IMR-90 (cell line): ENCODE data around the gene ZNF467. TPM values are rescaled to one million over a fixed set of nuclear protein-coding genes. Genes with fewer than 3 reads are reported as not detected.

Source experiments
- ATAC-seq: fragments of 200-7000 bp; cut with Tn5 transposase; 2 replicates; pipeline ENCODE4 v1.9.1; 2020; ENCODE audit warnings: low read depth, mild to moderate bottlenecking, moderate library complexity
- BruUV-seq: library from RNA; stranded (reverse); fragments of 400-500 nt; replicated peaks from 2 replicates; lab custom pipeline; 2021; lab: Mats Ljungman, UMichigan
- CTCF ChIA-PET: fragments of 300-600 bp; formaldehyde crosslinking; extraction: SDS; loops from one replicate; lab custom pipeline; 2021; ENCODE audit warnings: antibody characterized with exemption; lab: Yijun Ruan, JAX
- POLR2A ChIA-PET: fragments of 300-600 bp; sonication (Branson Sonifier 250); formaldehyde crosslinking; loops from one replicate; lab custom pipeline; 2022; ENCODE audit warnings: antibody characterized with exemption; ENCODE audit not compliant: unreplicated experiment; lab: Charles Lee
- DNase-seq: peaks from one replicate; pipeline ENCODE4 v3.0.0; 2013
- H2AFZ ChIP-seq: replicated peaks from 2 replicates; pipeline ENCODE3; 2013; ENCODE audit warnings: low read length, mild to moderate bottlenecking; ENCODE audit not compliant: poor library complexity
- H2AK5ac ChIP-seq: 2 replicates; pipeline ENCODE4 v1.6.1; 2013; ENCODE audit warnings: low read depth, low read length, inconsistent platforms
- H2AK9ac ChIP-seq: replicated peaks from 2 replicates; pipeline ENCODE3; 2013; ENCODE audit warnings: mild to moderate bottlenecking, low read depth, low read length, moderate library complexity; ENCODE audit not compliant: poor library complexity
- H2BK120ac ChIP-seq: 2 replicates; pipeline ENCODE4 v1.6.1; 2013; ENCODE audit warnings: low read depth, low read length, inconsistent platforms
- H2BK15ac ChIP-seq: 3 replicates; pipeline ENCODE4 v1.6.1; 2013; ENCODE audit warnings: low read depth, low read length, inconsistent platforms
- H2BK20ac ChIP-seq: 2 replicates; pipeline ENCODE4 v1.6.1; 2013; ENCODE audit warnings: low read depth, mild to moderate bottlenecking, inconsistent platforms, low read length, moderate library complexity
- H2BK5ac ChIP-seq: 2 replicates; pipeline ENCODE4 v1.6.1; 2013; ENCODE audit warnings: mild to moderate bottlenecking, low read depth, low read length, inconsistent platforms; ENCODE audit not compliant: poor library complexity, severe bottlenecking
- H3K14ac ChIP-seq: replicated peaks from 2 replicates; pipeline ENCODE4 v1.6.1; 2013; ENCODE audit warnings: low read depth, low read length, inconsistent platforms
- H3K18ac ChIP-seq: 2 replicates; pipeline ENCODE4 v1.6.1; 2013; ENCODE audit warnings: low read depth, low read length, control low read depth
- H3K23ac ChIP-seq: 2 replicates; pipeline ENCODE4 v1.6.1; 2013; ENCODE audit warnings: low read depth, low read length, inconsistent platforms
- H3K27ac ChIP-seq: 2 replicates; pipeline ENCODE4 v1.5.1; 2013; ENCODE audit warnings: mild to moderate bottlenecking, control low read depth, low read length; ENCODE audit not compliant: insufficient read depth
- H3K27me3 ChIP-seq: 2 replicates; pipeline ENCODE4 v1.6.1; 2013; ENCODE audit warnings: low read length; ENCODE audit not compliant: control insufficient read depth, insufficient read depth
- H3K36me3 ChIP-seq: 2 replicates; pipeline ENCODE4 v1.6.1; 2013; ENCODE audit warnings: low read length, mixed read lengths; ENCODE audit not compliant: control insufficient read depth, insufficient read depth
- H3K4ac ChIP-seq: 2 replicates; pipeline ENCODE4 v1.6.1; 2013; ENCODE audit warnings: low read depth, low read length, inconsistent platforms
- H3K4me1 ChIP-seq: 2 replicates; pipeline ENCODE4 v1.6.1; 2013; ENCODE audit warnings: low read length, mixed read lengths; ENCODE audit not compliant: control insufficient read depth, insufficient read depth
- H3K4me2 ChIP-seq: 2 replicates; pipeline ENCODE4 v1.6.1; 2013; ENCODE audit warnings: low read depth, mild to moderate bottlenecking, control low read depth, low read length, moderate library complexity
- H3K4me3 ChIP-seq: 2 replicates; pipeline ENCODE4 v1.5.1; 2013; ENCODE audit warnings: low read depth, mild to moderate bottlenecking, control low read depth, low read length, moderate library complexity; ENCODE audit not compliant: insufficient read depth
- H3K56ac ChIP-seq: 2 replicates; pipeline ENCODE4 v1.6.1; 2013; ENCODE audit warnings: low read length, inconsistent platforms; ENCODE audit not compliant: insufficient read depth; ENCODE audit errors: extremely low read depth
- H3K79me1 ChIP-seq, 2 experiments: 2 replicates each; pipeline ENCODE4 v1.6.1; 2013; ENCODE audit warnings: low read length in 2 of 2, inconsistent platforms in 1 of 2, low read depth in 1 of 2
- H3K9ac ChIP-seq: 2 replicates; pipeline ENCODE4 v1.6.1; 2013; ENCODE audit warnings: low read depth, low read length, control low read depth
- H3K9me1 ChIP-seq: 2 replicates; pipeline ENCODE4 v1.6.1; 2013; ENCODE audit warnings: low read length, inconsistent platforms; ENCODE audit not compliant: insufficient read depth
- H3K9me3 ChIP-seq: 2 replicates; pipeline ENCODE4 v1.6.1; 2013; ENCODE audit warnings: low read length; ENCODE audit not compliant: control insufficient read depth, insufficient read depth
- H4K20me1 ChIP-seq: 2 replicates; pipeline ENCODE4 v1.6.1; 2013; ENCODE audit warnings: low read length, inconsistent platforms; ENCODE audit not compliant: insufficient read depth
- H4K5ac ChIP-seq: 2 replicates; pipeline ENCODE4 v1.6.1; 2013; ENCODE audit warnings: mild to moderate bottlenecking, low read depth, low read length, control low read depth
- H4K8ac ChIP-seq, 2 experiments: 2 replicates each; pipeline ENCODE4 v1.6.1; 2013; ENCODE audit warnings: low read depth in 2 of 2, low read length in 2 of 2, control low read depth in 1 of 2, inconsistent platforms in 1 of 2
- H4K91ac ChIP-seq: 2 replicates; pipeline ENCODE4 v1.6.1; 2013; ENCODE audit warnings: low read depth, low read length, inconsistent platforms; ENCODE audit not compliant: insufficient read depth
- CEBPB ChIP-seq: IDR thresholded peaks from 2 replicates; pipeline ENCODE4 v1.6.1; 2012; ENCODE audit warnings: low read depth, low read length, improper control_type of control experiment
- FOS ChIP-seq: fragments of 150-350 bp; IDR thresholded peaks from 2 replicates; pipeline ENCODE4 v1.6.1; 2016; ENCODE audit warnings: low read depth, low read length
- MAFK ChIP-seq: IDR thresholded peaks from 2 replicates; pipeline ENCODE4 v1.6.1; 2012; ENCODE audit warnings: low read depth, low read length, improper control_type of control experiment
- MAZ ChIP-seq: IDR thresholded peaks from 2 replicates; pipeline ENCODE4 v1.6.1; 2012; ENCODE audit warnings: low read depth, mild to moderate bottlenecking, low read length, improper control_type of control experiment, moderate library complexity, borderline replicate concordance
- NFE2L2 ChIP-seq: fragments of 150-350 bp; IDR thresholded peaks from 2 replicates; pipeline ENCODE4 v1.6.1; 2016; ENCODE audit warnings: low read depth, mild to moderate bottlenecking, low read length
- POLR2A ChIP-seq: IDR thresholded peaks from 2 replicates; pipeline ENCODE4 v1.6.1; 2012; ENCODE audit warnings: mild to moderate bottlenecking, low read depth, low read length
- RAD21 ChIP-seq: IDR thresholded peaks from 2 replicates; pipeline ENCODE4 v1.6.1; 2012; ENCODE audit warnings: low read length, improper control_type of control experiment
- SMC3 ChIP-seq: fragments of 150-350 bp; IDR thresholded peaks from 2 replicates; pipeline ENCODE4 v1.6.1; 2016; ENCODE audit warnings: low read depth, mild to moderate bottlenecking, antibody characterized with exemption, low read length, moderate library complexity
- WGBS, 2 experiments: methylation state at CpG; one replicate each; pipeline versions ENCODE4 v1.1.5 to v1.1.7; 2013; ENCODE audit warnings: missing lambda C conversion rate in 2 of 2; ENCODE audit not compliant: insufficient read length in 1 of 2; ENCODE audit errors: extremely low coverage in 2 of 2; 5-methylcytosine and 5-hydroxymethylcytosine counted together
- dilution Hi-C: fragments of 300-500 bp; cut with HindIII; formaldehyde crosslinking; loops from one replicate; pipeline ENCODE4 v1.14.3; 2018; ENCODE audit warnings: low sequenced_read_pairs; ENCODE audit not compliant: unreplicated experiment
- in situ Hi-C: fragments of 300-500 bp; cut with MboI; formaldehyde crosslinking; loops from 3 replicates; pipeline ENCODE4 v1.14.3; 2019; ENCODE audit warnings: low sequenced_read_pairs, inconsistent platforms, mixed read lengths
- intact Hi-C: fragments of 100-400 bp; cut with micrococcal nuclease; formaldehyde crosslinking; loops from 2 replicates; pipeline ENCODE4 v1.10.0; 2022
- polyA plus RNA-seq, 3 experiments: library from polyadenylated mRNA; depleted of rRNA; stranded (reverse); fragments of >200 nt; gene quantifications; 2 replicates each; pipeline ENCODE4 v1.2.3, GENCODE V29; 2012; ENCODE audit warnings: low replicate concordance in 1 of 3
- total RNA-seq: library from RNA; depleted of rRNA; stranded (reverse); fragments of >200 nt; gene quantifications from 2 replicates; pipeline ENCODE4 v1.2.3, GENCODE V29; 2012
- TF ChIP-seq, protein P1 (sequence below): fragments of 150-350 bp; IDR thresholded peaks from 2 replicates; pipeline ENCODE4 v1.6.1; 2017; ENCODE audit warnings: mild to moderate bottlenecking, antibody characterized with exemption, low read length, low read depth

ZNF467 gene
- total and polyA plus RNA-seq, 2 of the 4 experiments (the other 2 are of a cell fraction), result 0.67 TPM; not detected in 1

DNA sequence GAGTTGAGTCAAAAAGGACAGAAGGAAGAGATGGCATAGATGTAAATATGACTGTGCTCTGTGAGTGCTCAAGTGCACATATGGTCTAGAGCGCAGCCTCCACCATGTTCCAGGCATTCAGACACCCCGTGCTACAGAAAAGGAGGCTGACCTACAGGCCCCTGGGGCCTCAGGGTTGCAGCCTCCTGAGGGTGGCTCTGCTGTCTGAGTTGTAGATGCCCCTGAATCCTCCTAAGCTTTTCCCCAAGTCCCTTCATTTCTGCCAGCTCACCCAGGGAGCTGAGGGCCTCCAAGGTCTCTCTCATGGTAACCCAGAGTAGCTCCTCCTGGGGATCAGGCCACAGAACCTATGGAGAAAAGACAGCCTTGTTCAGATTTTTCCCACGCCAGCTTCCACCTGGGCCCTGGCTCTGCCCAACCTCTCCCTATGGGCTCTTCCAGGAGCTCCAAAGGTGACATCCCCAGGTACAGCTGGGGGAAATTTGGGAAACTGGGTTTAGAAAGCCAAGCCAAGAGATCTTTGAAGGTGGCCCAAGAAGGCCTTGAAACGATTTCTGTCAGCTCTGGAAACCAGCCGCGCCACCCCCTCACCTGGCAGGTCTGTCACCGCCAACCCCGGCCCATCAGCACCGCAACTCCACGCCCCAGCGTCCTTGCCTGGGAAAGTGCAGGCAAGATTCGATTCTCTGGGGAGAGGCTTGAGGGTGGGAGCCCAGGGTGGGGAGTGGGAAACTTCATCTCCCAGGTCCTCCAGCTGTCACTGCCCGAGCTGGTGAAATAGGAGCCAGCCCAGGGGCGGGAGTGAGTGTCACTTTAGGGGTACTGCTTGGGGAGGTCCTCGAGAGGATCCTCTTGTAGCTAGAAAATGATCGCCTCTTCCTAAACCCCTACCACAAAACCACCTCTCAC is 2.4 kb downstream of the ZNF467 start (continued):
- TF ChIP-seq, protein P1, sequence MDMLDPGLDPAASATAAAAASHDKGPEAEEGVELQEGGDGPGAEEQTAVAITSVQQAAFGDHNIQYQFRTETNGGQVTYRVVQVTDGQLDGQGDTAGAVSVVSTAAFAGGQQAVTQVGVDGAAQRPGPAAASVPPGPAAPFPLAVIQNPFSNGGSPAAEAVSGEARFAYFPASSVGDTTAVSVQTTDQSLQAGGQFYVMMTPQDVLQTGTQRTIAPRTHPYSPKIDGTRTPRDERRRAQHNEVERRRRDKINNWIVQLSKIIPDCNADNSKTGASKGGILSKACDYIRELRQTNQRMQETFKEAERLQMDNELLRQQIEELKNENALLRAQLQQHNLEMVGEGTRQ, result no peak
- TF ChIP-seq NFE2L2, result no peak

DNA sequence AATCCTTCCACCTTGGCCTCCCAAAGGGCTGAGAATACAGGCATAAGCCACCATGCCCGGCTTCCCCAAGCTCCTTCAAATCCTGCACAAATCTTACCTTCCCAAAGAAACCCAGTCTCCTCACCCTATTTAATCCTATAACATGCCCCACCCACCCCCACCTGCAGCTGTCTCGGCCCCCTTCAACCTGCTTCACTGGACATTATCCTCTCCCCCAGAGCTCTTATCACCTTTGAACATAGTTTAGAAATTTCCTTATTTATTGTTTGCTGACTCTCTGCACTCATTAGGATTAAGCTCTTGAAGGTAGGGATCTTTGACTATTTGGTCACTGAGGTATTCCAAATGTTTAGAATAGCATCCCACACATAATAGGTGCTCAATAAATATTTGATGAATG is 3.5 kb downstream of the ZNF467 start:
- H2AK5ac ChIP-seq, result no peak overlapping the region
- DNase-seq (no peak), ATAC-seq (no peak)
- H3K56ac ChIP-seq, result no peak overlapping the region
- H3K79me1 ChIP-seq, result no peaks in the 10 kb centered on the region
- no CpG with 5 or more reads among the region's 2 CpGs for WGBS, 2 experiments
- no peak overlapping the region for H2AK9ac ChIP-seq
- H2BK15ac ChIP-seq, result no peak overlapping the region
- no peak overlapping the region for H4K5ac ChIP-seq
- H3K23ac ChIP-seq, result no peak overlapping the region
- H3K9me3 ChIP-seq, result no peaks in the 10 kb centered on the region; the same call in 1 of the 2 replicates
- H4K8ac ChIP-seq, result no peak overlapping the region
- no peak overlapping the region for H2AFZ ChIP-seq
- H3K4me3 ChIP-seq, result no peak overlapping the region
- H2BK20ac ChIP-seq, result no peak overlapping the region
- H3K36me3 ChIP-seq, result no peaks in the 10 kb centered on the region
- H3K9ac ChIP-seq, result no peak overlapping the region
- BruUV-seq, result no TSS peak
- peaks cover 24% of the 10 kb centered on the region for H3K27me3 ChIP-seq
- no peak overlapping the region for H2BK5ac ChIP-seq
- no peak overlapping the region for H3K14ac ChIP-seq
- no peak overlapping the region for H2BK120ac ChIP-seq
- H4K91ac ChIP-seq, result no peak overlapping the region
- intact Hi-C loops, result loop anchor here (5.0 kb wide), 1 partner anchor 53 kb away; no protein-coding TSS in a partner anchor
- H4K20me1 ChIP-seq, result peaks cover 4% of the 10 kb centered on the region
- dilution Hi-C loops, result no loop called here
- TF ChIP-seq, protein P1, result no peak
- TF ChIP-seq FOS, result no peak
- TF ChIP-seq NFE2L2, result no peak
- no peak for TF ChIP-seq POLR2A
- no peak for TF ChIP-seq CEBPB
- TF ChIP-seq MAZ, result no peak
- no peak for TF ChIP-seq MAFK
- TF ChIP-seq RAD21, result no peak
- TF ChIP-seq SMC3, result no peak
- ChIA-PET CTCF (interaction anchor here (0.7 kb wide), 1 partner anchor 331 kb away, joined by 8 read pairs; no protein-coding TSS in a partner anchor), POLR2A (no interaction called here)
- no peak overlapping the region for H3K18ac ChIP-seq
- no peak overlapping the region for H3K4ac ChIP-seq
- H3K4me2 ChIP-seq, result no peak overlapping the region
- H3K9me1 ChIP-seq, result no peaks in the 10 kb centered on the region; the same call in 1 of the 2 replicates
- in situ Hi-C loops, result no loop called here
- H3K4me1 ChIP-seq, result no peaks in the 10 kb centered on the region; the same call in 1 of the 2 replicates
- H3K27ac ChIP-seq, result no peak overlapping the region
